MCF 10A (cell line): ENCODE measurements around the gene QKI. TPM values are rescaled to one million over a fixed set of nuclear protein-coding genes. Genes with fewer than 3 reads are reported as not detected.

Experiments
- BruUV-seq: library from RNA; stranded (reverse); fragments of 400-500 nt; replicated peaks from 2 replicates; lab custom pipeline; 2021; lab: Mats Ljungman, UMichigan
- CTCF ChIA-PET: fragments of 300-600 bp; sonication (Branson Sonifier 250); formaldehyde crosslinking; extraction: SDS; loops from one replicate; lab custom pipeline; 2021; ENCODE audit warnings: antibody characterized with exemption, inconsistent platforms; lab: Yijun Ruan, JAX
- POLR2A ChIA-PET: fragments of 300-600, 350-650 bp; sonication (Branson Sonifier 250); formaldehyde crosslinking; extraction: SDS; loops from one replicate; lab custom pipeline; 2020; ENCODE audit warnings: antibody characterized with exemption, inconsistent platforms; lab: Yijun Ruan, JAX
- DNase-seq: peaks from one replicate; pipeline ENCODE4 v3.0.0-alpha.2; 2018; ENCODE audit not compliant: unreplicated experiment
- H3K27ac Mint-ChIP-seq: one replicate; pipeline ENCODE4 v1.8.0; 2022; ENCODE audit warnings: mild to moderate bottlenecking, low read depth, mixed read lengths; ENCODE audit not compliant: unreplicated experiment
- H3K27me3 Mint-ChIP-seq: one replicate; pipeline ENCODE4 v1.8.0; 2022; ENCODE audit warnings: mixed read lengths; ENCODE audit not compliant: insufficient read depth, unreplicated experiment
- H3K36me3 Mint-ChIP-seq: one replicate; pipeline ENCODE4 v1.8.0; 2022; ENCODE audit warnings: mild to moderate bottlenecking, moderate library complexity, mixed read lengths; ENCODE audit not compliant: insufficient read depth, unreplicated experiment
- H3K4me1 Mint-ChIP-seq: one replicate; pipeline ENCODE4 v1.8.0; 2022; ENCODE audit warnings: mixed read lengths; ENCODE audit not compliant: insufficient read depth, unreplicated experiment
- H3K4me3 Mint-ChIP-seq: one replicate; pipeline ENCODE4 v1.8.0; 2022; ENCODE audit warnings: mild to moderate bottlenecking, moderate library complexity, mixed read lengths; ENCODE audit not compliant: unreplicated experiment
- H3K9me3 Mint-ChIP-seq: one replicate; pipeline ENCODE4 v1.8.0; 2022; ENCODE audit warnings: mixed read lengths; ENCODE audit not compliant: unreplicated experiment
- CTCF ChIP-seq: fragments of 200-600 bp; IDR thresholded peaks from one replicate; pipeline ENCODE4 v1.8.0; 2022; ENCODE audit warnings: antibody characterized with exemption, mild to moderate bottlenecking; ENCODE audit not compliant: unreplicated experiment
- intact Hi-C: fragments of 100-400 bp; cut with micrococcal nuclease; formaldehyde crosslinking; loops from 2 replicates; pipeline ENCODE4 v1.14.1; 2022
- total RNA-seq: library from RNA; stranded (reverse); gene quantifications from 2 replicates; pipeline ENCODE4 v1.2.3, GENCODE V29; 2022

The QKI gene
- total RNA-seq, 1 experiment from 2014 or later, result 272 TPM

- BruUV-seq, result no TSS peak
- no peak overlapping the region for H3K4me3 Mint-ChIP-seq
- ChIA-PET POLR2A (no interaction called here), CTCF (interaction anchor here (0.8 kb wide), 1 partner anchor 17 kb away, joined by 3 read pairs; no protein-coding TSS in a partner anchor)
- peak; percentile 57 for DNase-seq
- TF ChIP-seq CTCF, result no peak
- intact Hi-C loops, result loop anchor here (10.0 kb wide), 1 partner anchor 682 kb away; no protein-coding TSS in a partner anchor
- H3K36me3 Mint-ChIP-seq, result peaks cover 43% of the 10 kb centered on the region
- no peak overlapping the region for H3K27ac Mint-ChIP-seq
- peaks cover 28% of the 10 kb centered on the region for H3K4me1 Mint-ChIP-seq
- no peaks in the 10 kb centered on the region for H3K9me3 Mint-ChIP-seq
- H3K27me3 Mint-ChIP-seq, result no peaks in the 10 kb centered on the region
These were observed 122.3 kb downstream of the QKI start for GRCh38 chr6:163536770-163537169.

GRCh38 chr6:163538331-163538730 lies 123.8 kb downstream of the QKI start:
- intact Hi-C loops, result loop anchor here (10.0 kb wide), 1 partner anchor 684 kb away; no protein-coding TSS in a partner anchor
- Mint-ChIP-seq H3K27me3 (no peaks in the 10 kb centered on the region), H3K27ac (no peak overlapping the region), H3K4me3 (no peak overlapping the region), H3K9me3 (no peaks in the 10 kb centered on the region), H3K4me1 (peaks cover 35% of the 10 kb centered on the region), H3K36me3 (peaks cover 44% of the 10 kb centered on the region)
- no peak for TF ChIP-seq CTCF
- ChIA-PET POLR2A (interaction anchor here (0.6 to 1.1 kb wide), 3 partner anchors 8 to 31 kb away, joined by 3 read pairs; no protein-coding TSS in a partner anchor), CTCF (interaction anchor here (0.6 kb wide), 1 partner anchor 13 kb away, joined by 4 read pairs; no protein-coding TSS in a partner anchor)
- DNase-seq, result no peak
- BruUV-seq, result no TSS peak

GRCh38 chr6:163539101-163539762 lies 124.7 kb downstream of the QKI start:
- no peaks in the 10 kb centered on the region for H3K27me3 Mint-ChIP-seq
- H3K27ac Mint-ChIP-seq, result no peak overlapping the region
- intact Hi-C loops, result loop anchor here (10.0 kb wide), 1 partner anchor 684 kb away; no protein-coding TSS in a partner anchor
- ChIA-PET POLR2A (interaction anchor here (0.6 kb wide), 1 partner anchor 9 kb away, joined by 4 read pairs; no protein-coding TSS in a partner anchor), CTCF (interaction anchor here (0.7 kb wide), 1 partner anchor 64 kb away, joined by 4 read pairs; no protein-coding TSS in a partner anchor)
- H3K9me3 Mint-ChIP-seq, result no peaks in the 10 kb centered on the region
- no peak overlapping the region for H3K4me3 Mint-ChIP-seq
- peaks cover 34% of the 10 kb centered on the region for H3K4me1 Mint-ChIP-seq
- DNase-seq, result peak; percentile 12
- H3K36me3 Mint-ChIP-seq, result peaks cover 44% of the 10 kb centered on the region
- no peak for TF ChIP-seq CTCF
- no TSS peak for BruUV-seq

GRCh38 chr6:163543321-163543720 lies 128.8 kb downstream of the QKI start:
- intact Hi-C loops, result no loop called here
- H3K4me1 Mint-ChIP-seq, result peaks cover 26% of the 10 kb centered on the region
- BruUV-seq, result no TSS peak

More at GRCh38 chr6:163543321-163543720, 128.8 kb downstream of the QKI start:
- TF ChIP-seq CTCF, result no peak
- no peak for DNase-seq
- ChIA-PET CTCF (interaction anchor here (0.8 kb wide), 1 partner anchor 116 kb away, joined by 4 read pairs; no protein-coding TSS in a partner anchor), POLR2A (interaction anchor here (0.7 kb wide), 1 partner anchor 9 kb away, joined by 3 read pairs; no protein-coding TSS in a partner anchor)
- H3K4me3 Mint-ChIP-seq, result no peak overlapping the region
- no peaks in the 10 kb centered on the region for H3K27me3 Mint-ChIP-seq
- no peak overlapping the region for H3K27ac Mint-ChIP-seq
- H3K9me3 Mint-ChIP-seq, result no peaks in the 10 kb centered on the region
- peaks cover 23% of the 10 kb centered on the region for H3K36me3 Mint-ChIP-seq
